Measurements from ENCODE around the gene ID2.

Gene ID2

GRCh38 chr2:8648441-8649213 lies 33.2 kb upstream of the ID2 start:
- no peak for DNase-seq (ENCODE audit: low spot score)

- DNase-seq (ENCODE audit: low spot score), result no peak
Observed at GRCh38 chr2:8649718-8650117, 32.1 kb upstream of the ID2 start.

- DNase-seq (ENCODE audit: low spot score), result no peak
Observed at GRCh38 chr2:8650256-8650655, 31.6 kb upstream of the ID2 start.

- no peak for DNase-seq (ENCODE audit: low spot score)
Observed at GRCh38 chr2:8652774-8653426, 29.0 kb upstream of the ID2 start.

GRCh38 chr2:8653485-8653884 lies 28.4 kb upstream of the ID2 start:
- DNase-seq (ENCODE audit: low spot score), result no peak

GRCh38 chr2:8654041-8654440 lies 27.8 kb upstream of the ID2 start:
- no peak for DNase-seq (ENCODE audit: low spot score)

GRCh38 chr2:8654483-8654882 lies 27.4 kb upstream of the ID2 start:
- DNase-seq (ENCODE audit: low spot score), result no peak

GRCh38 chr2:8656160-8656641 lies 25.7 kb upstream of the ID2 start:
- DNase-seq (ENCODE audit: low spot score), result no peak

GRCh38 chr2:8656811-8657210 lies 25.0 kb upstream of the ID2 start:
- DNase-seq (ENCODE audit: low spot score), result no peak

GRCh38 chr2:8657423-8658062 lies 24.3 kb upstream of the ID2 start:
- DNase-seq (ENCODE audit: low spot score), result no peak

GRCh38 chr2:8658064-8658862 lies 23.6 kb upstream of the ID2 start:
- no peak for DNase-seq (ENCODE audit: low spot score)

- no peak for DNase-seq (ENCODE audit: low spot score)
Observed at GRCh38 chr2:8659092-8659734, 22.6 kb upstream of the ID2 start.

- no peak for DNase-seq (ENCODE audit: low spot score)
Observed at GRCh38 chr2:8659735-8660492, 21.9 kb upstream of the ID2 start.

- DNase-seq (ENCODE audit: low spot score), result no peak
Observed at GRCh38 chr2:8661235-8661634, 20.6 kb upstream of the ID2 start.

GRCh38 chr2:8661736-8662135 lies 20.1 kb upstream of the ID2 start:
- DNase-seq (ENCODE audit: low spot score), result no peak

- no peak for DNase-seq (ENCODE audit: low spot score)
Observed at GRCh38 chr2:8662239-8662879, 19.5 kb upstream of the ID2 start.

GRCh38 chr2:8663997-8664396 lies 17.9 kb upstream of the ID2 start:
- no peak for DNase-seq (ENCODE audit: low spot score)

- DNase-seq (ENCODE audit: low spot score), result no peak
Observed at GRCh38 chr2:8666581-8666980, 15.3 kb upstream of the ID2 start.

- no peak for DNase-seq (ENCODE audit: low spot score)
Observed at GRCh38 chr2:8667896-8668512, 13.9 kb upstream of the ID2 start.

All from putamen (tissue), 1 donor.